ENCODE results near the gene JPH3.

Gene JPH3

DNA sequence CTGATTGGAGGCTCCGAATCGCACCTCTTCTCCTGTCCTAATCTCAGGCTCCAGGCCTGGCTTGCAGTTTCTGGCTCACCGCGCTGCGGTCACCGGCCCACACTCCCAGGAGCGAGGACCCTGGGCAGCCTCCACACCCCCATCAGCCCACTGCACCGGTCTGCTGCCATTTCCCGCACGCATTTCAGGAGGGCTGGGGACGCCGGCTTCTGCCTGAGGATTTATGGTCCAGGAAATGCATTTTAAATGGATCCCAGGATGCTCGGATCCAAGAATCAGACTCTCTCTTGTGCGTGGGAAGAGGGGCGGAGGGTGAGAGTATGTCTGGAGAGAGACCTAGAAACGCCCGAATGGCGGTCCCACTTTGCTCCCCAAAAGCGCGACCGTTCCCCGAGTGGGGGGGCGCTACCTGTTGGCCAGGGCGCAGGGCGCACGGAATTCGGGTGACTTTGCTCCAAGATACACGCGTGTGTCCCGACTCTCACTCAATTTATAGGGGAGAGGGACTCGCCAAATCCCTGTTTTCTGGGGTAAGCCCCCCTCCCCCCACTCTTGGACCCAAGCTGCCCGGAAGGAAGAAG lies 817 bp upstream of the JPH3 start:
- no peak for DNase-seq

DNA sequence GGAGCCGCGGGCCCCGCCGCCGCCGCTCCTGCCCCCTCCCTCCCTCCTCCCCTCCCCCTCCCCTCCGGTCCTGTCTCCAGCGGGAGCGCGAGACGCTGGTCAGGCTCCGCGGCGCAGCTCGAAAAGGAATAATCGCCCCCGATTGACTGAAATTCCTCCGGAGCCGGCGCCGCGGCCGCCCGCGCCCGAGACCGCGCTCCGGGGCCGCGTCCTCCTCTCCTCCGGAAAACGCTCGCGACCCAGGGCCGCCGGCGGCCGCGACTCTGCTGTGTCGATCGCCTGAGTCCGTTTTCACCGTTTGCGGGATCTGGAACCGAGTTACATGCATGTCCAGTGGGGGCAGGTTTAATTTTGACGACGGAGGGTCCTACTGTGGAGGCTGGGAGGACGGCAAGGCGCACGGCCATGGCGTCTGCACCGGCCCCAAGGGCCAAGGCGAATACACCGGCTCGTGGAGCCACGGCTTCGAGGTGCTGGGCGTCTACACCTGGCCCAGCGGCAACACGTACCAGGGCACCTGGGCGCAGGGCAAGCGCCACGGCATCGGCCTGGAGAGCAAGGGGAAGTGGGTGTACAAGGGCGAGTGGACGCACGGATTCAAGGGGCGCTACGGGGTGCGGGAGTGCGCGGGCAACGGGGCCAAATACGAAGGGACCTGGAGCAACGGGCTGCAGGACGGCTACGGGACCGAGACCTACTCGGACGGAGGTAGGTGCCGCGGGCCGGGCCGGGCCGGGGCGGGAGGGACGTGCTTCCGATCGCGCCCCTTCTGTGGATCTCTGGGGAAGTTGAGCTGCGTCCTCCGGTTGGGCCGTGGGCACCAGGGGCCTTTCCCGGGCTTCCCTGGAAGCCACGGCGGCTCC lies 744 bp downstream of the JPH3 start:
- no peak for DNase-seq

DNA sequence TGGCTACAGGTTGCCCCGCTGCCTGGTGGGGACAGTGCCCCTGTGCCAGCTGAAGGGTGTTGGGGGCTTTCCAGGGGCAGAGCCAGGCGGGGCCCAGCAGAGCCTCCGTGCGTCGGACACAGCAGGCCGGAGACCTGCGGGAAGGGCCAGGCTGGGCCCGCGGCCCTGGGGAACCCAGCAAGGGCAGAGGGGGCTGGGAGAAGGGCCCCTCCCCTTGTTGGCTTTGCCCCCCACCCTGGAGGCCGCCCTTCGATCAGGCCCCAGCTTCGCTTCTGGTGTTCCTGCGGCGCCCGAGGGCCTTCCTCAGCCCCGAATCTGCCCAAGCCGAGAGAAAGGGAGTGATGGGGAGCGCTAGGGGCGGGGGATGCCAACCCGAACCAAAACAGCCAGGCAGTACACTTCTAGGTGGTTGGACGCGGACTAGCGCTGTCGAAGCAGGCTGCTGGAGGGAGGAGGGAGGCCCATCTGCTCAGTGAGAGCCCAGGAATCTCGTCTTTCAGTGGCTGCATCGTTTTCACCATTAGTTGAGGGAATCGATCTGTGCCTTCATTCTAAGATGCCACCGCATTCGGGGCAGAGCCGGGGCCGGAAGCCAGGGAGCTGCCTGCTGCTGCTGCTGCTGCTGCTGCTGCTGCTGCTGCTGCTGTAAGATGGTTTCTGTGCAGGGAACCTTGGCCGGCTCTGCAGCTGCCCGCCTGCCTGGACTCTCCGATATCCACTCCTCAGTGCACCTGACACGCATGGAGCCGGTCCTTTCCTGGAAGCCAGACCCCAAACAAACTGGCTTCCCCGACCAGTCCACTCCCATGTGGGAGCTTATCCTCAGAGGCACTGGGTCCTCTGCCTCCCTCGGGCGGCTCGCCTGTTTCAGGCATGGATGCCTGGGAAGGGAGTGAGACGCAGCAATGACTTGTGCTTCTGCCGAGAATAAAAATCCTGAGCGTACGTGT lies 1.7 kb downstream of the JPH3 start:
- DNase-seq = no peak

DNA sequence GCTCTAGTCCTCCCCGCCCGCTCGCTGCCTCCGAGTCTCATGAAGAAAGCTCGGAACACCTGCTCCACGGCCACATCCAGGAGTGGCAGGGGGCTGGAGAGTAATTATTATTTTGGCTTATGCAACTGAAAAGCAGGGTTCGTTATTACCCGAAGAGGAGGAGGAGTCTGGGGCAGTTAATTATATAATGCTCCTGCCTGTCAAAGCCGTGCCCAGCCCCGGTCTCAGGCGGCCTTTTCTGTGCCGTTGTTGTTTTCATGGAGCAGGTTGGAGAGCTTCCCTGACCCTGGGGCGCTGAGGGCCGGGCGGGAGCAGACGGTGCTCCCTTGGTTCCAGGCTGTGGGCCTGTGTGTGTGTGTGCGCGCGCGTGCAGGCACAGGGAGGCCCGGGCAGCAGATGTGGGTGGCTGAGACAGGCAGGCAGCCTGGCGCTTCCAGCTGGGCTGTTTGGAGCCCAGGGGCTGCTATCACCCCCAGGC lies 2.4 kb downstream of the JPH3 start:
- DNase-seq = no peak

DNA sequence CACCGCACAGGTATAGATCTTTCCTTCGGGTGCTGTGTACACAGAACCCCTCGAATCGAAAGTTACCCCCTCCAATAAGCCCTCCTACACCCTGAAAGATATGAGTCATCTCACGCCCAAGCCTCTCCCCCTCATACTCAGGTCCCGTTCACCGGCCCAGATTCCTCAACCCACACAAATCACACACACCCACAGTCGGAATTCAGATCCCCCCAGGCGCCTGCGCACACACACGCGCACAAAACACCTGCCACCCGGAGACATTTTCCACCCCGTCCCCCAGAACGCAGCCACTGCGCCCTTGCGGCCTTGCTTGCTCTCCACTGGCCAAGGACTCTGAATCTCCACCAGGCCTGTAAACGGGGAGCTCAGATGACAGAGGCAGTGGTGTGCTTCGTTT lies 4.9 kb downstream of the JPH3 start:
- no peak for DNase-seq

DNA sequence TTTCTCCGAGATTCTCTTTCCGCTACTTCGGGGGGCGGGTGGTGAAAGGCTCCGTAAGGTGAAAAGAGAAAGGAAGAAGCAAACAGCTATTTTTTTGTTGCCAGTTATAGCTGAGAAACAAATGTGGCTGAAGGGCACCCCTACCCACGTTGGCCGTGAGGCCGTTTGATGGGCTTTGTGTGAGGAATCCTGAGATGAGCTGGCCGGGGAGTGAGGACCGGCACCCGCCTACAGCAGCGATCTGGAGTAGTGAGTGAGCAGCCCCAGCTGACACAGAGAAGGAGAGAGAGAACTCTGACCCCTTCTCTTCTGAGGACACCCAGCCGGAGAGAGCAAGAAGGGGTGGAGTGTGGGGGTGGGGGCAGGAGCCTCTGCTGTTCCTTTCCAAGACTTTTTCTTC lies 5.6 kb downstream of the JPH3 start:
- DNase-seq = no peak

DNA sequence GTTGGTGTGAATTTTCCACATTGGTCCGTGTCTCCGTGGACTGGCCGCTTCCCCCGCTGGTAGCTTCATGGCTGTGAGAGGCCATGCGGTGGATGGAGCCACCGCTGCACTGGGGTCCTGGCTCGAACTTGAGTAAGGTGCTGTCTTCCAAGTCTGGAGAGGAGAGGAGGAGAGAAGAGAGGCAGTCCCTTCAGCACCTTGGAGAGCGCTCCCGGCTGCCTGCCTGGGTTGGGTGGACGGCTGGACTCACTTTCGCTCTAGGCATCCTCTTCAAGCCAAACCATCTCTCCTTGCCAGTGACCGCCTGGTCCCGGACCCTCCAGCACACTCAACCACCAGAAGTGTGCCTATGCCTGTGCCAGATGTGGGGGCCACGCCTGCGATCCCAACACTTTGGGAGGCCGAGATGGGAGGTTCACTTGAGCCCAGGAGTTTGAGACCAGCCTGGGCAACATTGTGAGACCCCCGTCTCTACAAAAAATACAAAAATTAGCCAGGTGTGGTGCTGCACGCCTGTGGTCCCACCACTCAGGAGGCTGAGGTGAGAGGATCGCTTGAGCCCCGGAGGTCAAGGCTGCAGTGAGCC lies 6.2 kb downstream of the JPH3 start:
- no peak for DNase-seq

DNA sequence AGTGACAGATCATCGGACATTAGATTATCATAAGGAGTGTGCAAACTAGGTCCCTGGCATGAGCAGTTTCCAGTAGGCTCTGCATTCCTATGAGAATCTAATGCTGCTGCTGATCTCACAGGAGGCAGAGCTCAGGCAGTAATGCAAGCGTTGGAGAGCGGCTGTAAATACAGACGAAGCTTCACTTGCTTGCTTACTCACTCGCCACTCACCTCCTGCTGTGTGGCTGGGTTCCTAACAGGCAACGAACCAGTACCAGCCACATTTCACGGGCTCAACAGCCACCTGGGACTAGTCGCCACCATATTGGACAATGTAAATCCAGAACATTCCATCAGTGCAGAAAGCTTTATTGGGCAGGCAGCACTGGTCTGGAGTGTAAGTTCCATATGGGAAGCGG lies 7.7 kb downstream of the JPH3 start:
- no peak for DNase-seq

DNA sequence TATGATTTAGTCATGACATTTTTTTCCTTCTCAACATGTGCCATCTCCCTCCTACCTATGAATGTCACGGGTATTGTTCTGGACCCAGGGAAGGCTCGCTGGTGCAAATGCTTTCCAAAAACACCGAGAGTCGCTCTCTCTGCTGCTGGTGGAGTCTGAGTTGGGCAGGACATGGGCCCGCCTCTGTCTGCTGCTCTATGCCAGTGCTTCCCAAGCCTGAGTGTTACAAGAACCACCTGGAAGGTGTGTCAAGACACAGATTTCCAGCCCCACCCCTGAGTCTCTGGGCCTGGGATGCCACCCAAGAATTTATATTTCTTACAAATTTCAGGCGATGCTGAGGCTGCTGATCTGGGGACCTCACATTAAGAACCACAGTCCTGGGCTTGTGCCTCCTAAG lies 9.1 kb downstream of the JPH3 start:
- DNase-seq = no peak

DNA sequence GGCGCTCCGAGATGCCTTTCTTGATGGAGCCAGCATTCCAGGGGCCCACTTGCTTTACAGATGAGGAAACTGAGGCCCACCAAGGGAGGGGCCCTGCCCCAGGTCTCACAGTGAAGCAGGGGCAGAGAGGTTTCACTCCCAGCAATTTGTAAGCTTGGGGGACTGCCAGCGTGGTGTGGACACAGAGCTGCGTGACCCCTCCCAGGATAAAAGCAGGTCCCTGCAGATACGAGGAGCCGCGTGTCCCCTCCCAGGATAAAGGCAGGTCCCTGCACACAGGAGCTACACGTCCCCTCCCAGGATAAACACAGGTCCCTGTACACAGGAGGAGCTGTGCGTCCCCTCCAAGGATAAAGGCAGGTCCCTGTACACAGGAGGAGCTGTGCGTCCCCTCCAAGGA lies 11.7 kb downstream of the JPH3 start:
- DNase-seq = no peak

DNA sequence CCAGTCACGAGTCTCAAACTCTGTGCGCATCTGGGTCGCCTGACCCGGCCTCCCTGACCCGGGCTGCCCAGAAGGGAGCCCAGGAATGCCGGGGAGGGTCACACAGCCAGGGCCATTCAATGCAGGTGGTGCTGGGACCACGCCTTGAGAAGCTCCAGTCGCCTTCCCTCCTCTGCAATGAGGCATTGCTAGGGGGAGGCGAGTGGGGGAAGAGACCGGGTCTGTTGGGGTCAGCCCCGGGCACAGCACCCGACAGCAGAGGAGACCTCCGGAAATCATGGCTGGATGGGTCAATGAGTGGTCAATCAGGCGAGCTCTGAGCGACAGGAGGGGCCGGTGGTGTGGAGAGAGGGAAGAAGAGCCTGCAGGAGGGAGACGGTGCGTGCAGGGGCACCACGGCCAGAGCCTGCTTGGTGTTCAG lies 13.3 kb downstream of the JPH3 start:
- no peak for DNase-seq

DNA sequence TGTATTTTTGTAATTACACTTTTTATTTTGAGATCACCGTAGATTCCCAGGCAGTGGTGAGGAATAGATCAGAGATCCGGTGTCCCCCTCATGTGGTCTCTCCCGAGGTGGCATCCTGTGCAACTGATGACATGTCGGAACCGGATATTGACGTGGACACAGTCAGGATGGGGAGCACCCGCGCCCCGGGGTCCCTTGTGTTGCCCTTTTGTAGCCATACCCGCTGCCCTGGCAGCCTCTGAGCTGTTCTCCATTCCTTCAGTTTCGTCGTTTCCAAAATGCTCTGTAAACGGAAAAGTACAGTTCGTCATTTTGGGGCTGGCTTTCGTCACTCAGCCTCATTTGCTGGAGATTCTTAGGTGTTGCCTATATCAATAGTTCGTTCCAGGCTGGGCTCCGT lies 14.2 kb downstream of the JPH3 start:
- no peak for DNase-seq

DNA sequence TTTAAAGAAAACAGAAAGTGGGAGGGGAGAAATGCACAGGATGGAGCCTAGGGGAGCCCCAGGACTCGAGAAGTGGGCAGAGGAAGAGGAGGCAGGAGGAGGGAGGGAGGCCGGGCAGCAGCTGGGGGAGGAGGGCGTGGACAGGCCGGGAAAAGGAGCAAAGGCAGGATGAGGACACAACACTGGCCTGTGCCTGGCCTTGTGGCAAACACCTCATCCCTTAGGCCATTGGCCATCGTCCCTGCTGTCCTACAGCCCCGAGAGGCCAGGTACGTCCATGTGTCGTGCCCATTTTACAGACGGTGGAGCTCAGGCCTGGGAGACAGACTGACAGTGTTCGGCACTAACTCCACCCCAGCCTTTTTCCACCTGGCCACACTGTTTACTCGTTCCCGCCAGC lies 15.9 kb downstream of the JPH3 start:
- DNase-seq = no peak

DNA sequence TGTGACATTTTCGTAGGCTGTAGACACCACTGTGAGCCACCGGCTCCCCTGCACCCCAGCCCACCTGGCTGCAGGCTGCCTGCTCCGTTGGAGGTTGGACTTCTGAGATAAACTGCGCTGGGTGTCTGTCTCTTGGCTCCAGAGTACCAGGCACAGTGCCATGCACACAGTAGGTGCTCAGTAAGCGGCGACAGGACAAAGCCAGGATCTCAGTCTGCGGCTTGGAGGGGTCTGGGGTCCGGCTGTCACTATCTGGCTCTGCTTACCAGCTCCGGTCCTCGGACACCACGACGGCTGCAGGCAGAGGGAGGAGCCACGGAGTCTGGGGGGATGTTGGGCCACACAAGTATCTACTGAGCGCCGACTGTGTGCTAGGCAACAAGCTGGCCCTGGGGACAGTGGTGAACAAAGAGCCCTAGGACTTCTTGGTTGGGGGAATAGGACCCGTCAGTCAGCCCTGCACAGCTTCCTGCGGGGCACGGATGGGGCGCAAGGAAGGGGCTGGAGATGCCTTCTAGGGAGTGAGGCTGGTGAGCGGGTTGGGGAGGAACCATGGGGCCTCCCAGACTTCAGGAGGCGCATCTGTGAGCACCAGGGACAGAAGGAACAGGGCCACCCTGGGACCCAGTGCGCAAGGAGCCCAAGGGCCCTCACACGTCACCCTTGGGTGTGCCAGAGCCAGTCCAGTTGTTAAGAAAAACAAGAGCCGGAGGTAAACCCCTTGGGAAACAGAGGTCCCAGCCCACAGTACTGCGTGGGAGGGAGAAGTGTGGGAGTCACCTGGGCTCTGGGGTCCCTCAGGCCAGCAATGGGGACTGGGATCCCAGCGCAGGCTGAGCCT lies 17.3 kb downstream of the JPH3 start:
- no peak for DNase-seq

DNA sequence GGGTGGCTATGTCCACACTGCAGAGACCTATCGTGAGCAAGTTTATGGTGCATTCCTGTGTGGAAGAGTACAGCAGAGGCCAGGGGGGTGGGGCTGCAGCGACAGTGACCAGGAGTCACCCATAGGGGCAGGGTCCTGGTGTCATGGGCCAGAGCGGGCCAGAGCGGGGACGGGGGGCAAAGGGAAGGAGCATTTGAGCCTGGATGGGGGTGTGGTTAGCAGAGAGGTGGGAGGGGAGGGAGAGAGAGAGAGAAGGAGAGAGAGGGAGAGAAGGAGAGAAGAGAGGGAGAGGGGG lies 17.8 kb downstream of the JPH3 start:
- no peak for DNase-seq

DNA sequence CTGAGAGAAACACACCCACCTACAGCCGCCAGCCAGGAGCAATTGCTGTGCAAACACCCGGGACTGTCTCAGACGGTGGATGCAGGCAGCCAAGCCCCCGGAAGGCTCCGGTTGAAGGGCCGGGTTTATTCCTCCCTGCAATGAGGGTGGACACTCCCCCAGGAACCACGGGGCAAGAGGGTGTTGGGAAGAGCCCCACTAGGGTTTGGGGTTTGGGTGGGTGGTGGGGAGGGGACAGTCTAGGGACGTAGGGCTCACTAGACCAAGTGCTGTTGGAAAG lies 19.2 kb downstream of the JPH3 start:
- no peak for DNase-seq

DNA sequence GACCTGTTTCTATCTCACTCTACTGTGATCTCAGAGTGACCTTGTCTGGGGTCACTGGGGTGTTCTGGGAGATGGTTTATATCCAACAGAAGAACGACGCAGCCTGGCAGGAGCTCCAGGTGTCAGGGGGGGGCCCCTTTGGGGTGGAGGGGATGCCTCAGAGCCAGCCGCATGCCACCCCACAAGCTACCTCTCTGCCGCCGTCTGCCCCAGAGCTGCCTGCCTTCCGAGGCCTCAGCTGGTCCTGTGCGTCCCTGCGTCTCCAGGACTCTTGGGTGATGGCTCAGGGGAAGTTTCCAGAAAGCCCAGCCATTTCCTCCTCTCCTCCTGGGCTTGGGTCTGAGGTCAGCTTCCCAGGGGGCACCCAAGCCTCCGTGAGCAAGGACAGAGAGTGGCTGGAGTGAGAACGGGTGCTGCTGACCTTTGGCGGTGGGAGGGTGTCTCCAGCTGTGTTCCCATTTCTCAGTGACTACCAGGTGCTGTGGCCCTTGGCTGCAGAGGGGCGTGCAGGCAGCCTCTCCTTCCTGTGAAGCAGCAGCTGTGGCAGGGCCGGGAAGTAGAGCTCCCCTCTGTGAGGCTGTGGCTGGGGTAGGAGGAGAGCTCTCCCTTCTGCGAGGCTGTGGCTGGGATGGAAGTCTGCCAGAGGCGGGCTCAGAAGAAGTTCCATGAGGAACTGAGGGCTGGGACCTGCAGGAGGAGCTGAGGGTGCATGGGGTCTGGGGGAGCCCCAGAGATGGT lies 19.8 kb downstream of the JPH3 start:
- no peak for DNase-seq

DNA sequence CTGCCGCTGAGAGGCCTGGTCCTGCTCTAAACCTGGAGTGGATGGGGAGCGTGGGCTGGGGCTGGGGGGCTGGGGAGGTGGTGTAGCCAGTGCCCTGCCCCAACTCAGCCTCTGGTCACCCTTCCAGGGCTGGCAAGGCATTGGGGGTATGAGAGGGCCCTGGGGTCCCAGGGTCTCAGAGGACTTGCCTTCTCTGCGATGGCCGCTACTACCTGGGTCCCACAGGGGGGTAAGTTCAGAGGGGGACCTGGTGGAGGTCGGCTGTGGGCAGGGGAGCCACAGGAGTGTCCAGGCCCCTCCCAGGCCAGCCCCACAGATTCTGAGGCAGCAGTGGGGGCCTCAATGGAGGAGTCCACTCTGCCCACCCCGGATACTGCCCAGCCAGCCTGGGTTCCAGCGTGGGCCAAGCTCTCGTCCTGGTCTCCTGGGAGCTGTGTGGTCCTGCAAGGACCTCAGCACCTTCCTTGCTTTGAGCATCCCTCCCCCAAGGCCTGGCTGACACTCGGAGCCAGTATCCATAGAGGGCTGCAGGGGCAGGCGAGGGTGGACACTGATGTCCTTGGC lies 20.5 kb downstream of the JPH3 start:
- no peak for DNase-seq

DNA sequence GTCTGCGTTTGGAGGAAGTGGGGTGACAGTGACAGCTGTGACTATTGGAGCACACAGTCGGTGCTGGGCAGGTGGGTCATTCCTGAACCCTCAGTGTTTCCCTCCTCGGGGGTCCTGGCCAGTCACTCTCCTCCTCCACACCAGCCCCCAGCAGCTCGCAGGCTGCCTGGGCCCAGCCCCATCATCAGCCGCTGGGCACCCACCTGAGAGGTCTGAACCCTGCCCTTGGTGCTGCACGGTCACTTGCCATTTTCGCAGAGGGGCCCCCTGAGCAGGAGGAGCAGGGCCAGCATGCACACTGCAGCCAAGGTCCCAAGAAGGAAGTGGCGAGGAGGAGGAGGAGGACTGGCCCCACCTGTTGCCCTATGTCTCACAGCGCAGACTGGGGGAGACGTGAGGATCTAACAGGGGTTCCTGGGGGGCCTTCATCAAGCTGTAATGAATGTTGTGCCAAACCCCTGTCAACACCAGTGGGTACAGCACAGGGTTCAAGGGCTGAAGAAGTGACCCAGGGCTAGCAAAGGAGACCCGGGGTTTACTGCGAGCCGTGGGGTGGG lies 23.0 kb downstream of the JPH3 start:
- DNase-seq = no peak

DNA sequence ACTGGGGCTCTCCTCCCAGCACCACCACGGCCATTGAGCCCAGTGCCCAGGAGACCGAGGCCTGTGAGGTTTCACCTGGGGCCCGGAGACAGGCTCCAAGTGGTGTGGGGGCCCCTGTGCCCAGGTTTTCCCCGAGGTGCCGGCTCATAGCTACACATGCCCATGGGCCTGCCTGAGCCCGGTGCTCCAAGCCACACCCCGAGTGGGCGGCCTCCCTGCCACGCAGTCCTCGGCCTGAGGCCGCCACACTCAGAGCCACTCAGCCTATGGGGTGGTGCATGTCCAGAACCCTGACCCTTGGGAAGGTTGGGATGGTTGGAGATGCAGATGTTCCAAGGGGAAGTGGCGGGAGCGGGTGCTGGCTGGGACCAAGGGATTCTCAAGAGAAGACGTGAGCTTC lies 24.1 kb downstream of the JPH3 start:
- DNase-seq = no peak

DNA sequence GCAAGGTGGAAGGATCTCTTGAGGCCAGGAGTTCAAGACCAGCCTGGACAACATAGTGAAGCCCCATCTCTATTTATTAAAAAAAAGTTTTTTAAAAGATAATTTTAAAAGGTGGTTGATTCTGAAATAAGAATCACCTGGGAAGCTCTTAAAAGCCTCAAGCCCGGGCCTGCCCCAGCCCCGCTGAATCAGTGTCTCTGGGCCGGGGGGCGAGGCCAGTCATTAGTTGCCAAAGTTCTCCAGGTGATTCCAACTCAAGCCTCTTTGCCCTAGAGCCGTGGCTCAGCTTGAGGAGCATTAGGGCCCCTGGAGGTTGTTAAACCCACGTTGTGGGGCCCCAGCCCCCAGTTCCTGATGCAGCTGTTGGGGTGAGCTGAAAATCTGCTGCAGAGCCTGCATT lies 24.6 kb downstream of the JPH3 start:
- no peak for DNase-seq

Measured in NCI-H2029 treated with DMSO at 0.1 percent for 48 hours (cell line).